K562 (cell line): ENCODE results near the gene TBL1X. TPM values are rescaled to one million over a fixed set of nuclear protein-coding genes. Genes with fewer than 3 reads are reported as not detected.

ENCODE experiments used
- ATAC-seq: fragments of 200-7000 bp; cut with Tn5 transposase; 3 replicates; pipeline ENCODE4 v1.9.1; 2020; ENCODE audit warnings: moderate library complexity
- BruUV-seq: library from RNA; stranded (reverse); fragments of 400-500 nt; replicated peaks from 2 replicates; lab custom pipeline; 2021; lab: Mats Ljungman, UMichigan
- CTCF ChIA-PET: fragments of 300-600 bp; formaldehyde crosslinking; extraction: SDS; loops from one replicate; lab custom pipeline; 2021; ENCODE audit warnings: low intra/inter-chr PET ratio; lab: Yijun Ruan, JAX
- POLR2A ChIA-PET: fragments of 300-600, 350-650 bp; sonication (Branson Sonifier 250); formaldehyde crosslinking; extraction: SDS; loops from one replicate; lab custom pipeline; 2021; ENCODE audit warnings: antibody characterized with exemption, inconsistent platforms; lab: Yijun Ruan, JAX
- DNase-seq, 4 experiments: peaks; one replicate each; pipeline versions ENCODE4 v3.0.0 to v3.0.0-alpha.2; 2011 to 2018; ENCODE audit warnings: low spot score in 3 of 4, mixed read lengths in 3 of 4; ENCODE audit errors: extremely low read depth in 1 of 4
- FAIRE-seq: peaks from 2 replicates; lab custom pipeline; 2011; peaks lifted over from hg19 to GRCh38; lab: Jason Lieb, UNC
- H2AFZ ChIP-seq: 2 replicates; pipeline ENCODE4 v1.6.0; 2011; ENCODE audit warnings: low read depth, low read length, control low read depth, inconsistent platforms
- H3K27ac ChIP-seq: fragments of 200-600 bp; 3 replicates; pipeline ENCODE4 v1.8.0; 2011; ENCODE audit warnings: low read depth, mild to moderate bottlenecking, control low read depth, inconsistent platforms, low read length, moderate library complexity, mixed read lengths; ENCODE audit errors: extremely low read depth
- H3K27me3 ChIP-seq, 2 experiments: fragments of 300-600 bp in 1 of 2; 2 replicates in 1 of 2; 3 replicates in 1 of 2; pipeline versions ENCODE4 v1.6.0 to v1.8.0; 2011; ENCODE audit warnings: inconsistent platforms in 2 of 2, low read length in 2 of 2, mild to moderate bottlenecking in 1 of 2, mixed read lengths in 1 of 2, moderate library complexity in 1 of 2; ENCODE audit not compliant: control insufficient read depth in 2 of 2, insufficient read depth in 2 of 2
- H3K36me3 ChIP-seq: fragments of 300-600 bp; 3 replicates; pipeline ENCODE4 v1.8.0; 2011; ENCODE audit warnings: mild to moderate bottlenecking, low read length, inconsistent platforms; ENCODE audit not compliant: control insufficient read depth, insufficient read depth
- H3K4me1 ChIP-seq, 2 experiments: fragments of 200-600 bp in 1 of 2; replicated peaks in 1 of 2; 2 replicates in 1 of 2; 3 replicates in 1 of 2; pipeline versions ENCODE4 v1.5.1 to v1.8.0; 2011; ENCODE audit warnings: inconsistent platforms in 2 of 2, low read length in 2 of 2, mild to moderate bottlenecking in 1 of 2, mixed read lengths in 1 of 2, moderate library complexity in 1 of 2; ENCODE audit not compliant: control insufficient read depth in 2 of 2, insufficient read depth in 2 of 2
- H3K4me2 ChIP-seq: 2 replicates; pipeline ENCODE4 v1.6.1; 2011; ENCODE audit warnings: low read length, control low read depth, inconsistent platforms, mixed read lengths; ENCODE audit not compliant: insufficient read depth
- H3K4me3 ChIP-seq: fragments of 200-600 bp; sonication (generic), shearing (Covaris generic); 2 replicates; pipeline ENCODE4 v1.5.1; 2016; ENCODE audit warnings: control low read depth, inconsistent platforms
- H3K79me2 ChIP-seq: fragments of 200-600 bp; 3 replicates; pipeline ENCODE4 v1.8.0; 2011; ENCODE audit warnings: low read length, inconsistent platforms; ENCODE audit not compliant: control insufficient read depth, insufficient read depth
- H3K9ac ChIP-seq, 2 experiments: 2 replicates each; pipeline versions ENCODE4 v1.6.0 to v1.6.1; 2011; ENCODE audit warnings: low read depth in 2 of 2, low read length in 2 of 2, control low read depth in 1 of 2, inconsistent platforms in 1 of 2, mild to moderate bottlenecking in 1 of 2, mixed read lengths in 1 of 2; ENCODE audit not compliant: insufficient read depth in 1 of 2
- H3K9me1 ChIP-seq: one replicate; pipeline ENCODE4 v1.6.0; 2011; ENCODE audit warnings: inconsistent platforms, mild to moderate bottlenecking, low read length, moderate library complexity; ENCODE audit not compliant: control insufficient read depth, insufficient read depth
- H3K9me3 ChIP-seq: replicated peaks from 2 replicates; pipeline ENCODE4 v1.5.1; 2011; ENCODE audit warnings: low read depth, low read length, inconsistent platforms; ENCODE audit not compliant: control insufficient read depth, insufficient read depth
- H4K20me1 ChIP-seq: replicated peaks from 2 replicates; pipeline ENCODE4 v1.6.1; 2011; ENCODE audit warnings: low read length, inconsistent platforms, mixed read lengths; ENCODE audit not compliant: control insufficient read depth, insufficient read depth
- BRF2 ChIP-seq: IDR thresholded peaks from 3 replicates; pipeline ENCODE4 v1.6.1; 2011; ENCODE audit warnings: borderline replicate concordance, mild to moderate bottlenecking; ENCODE audit not compliant: insufficient read length, insufficient read depth
- EZH2 ChIP-seq: IDR thresholded peaks from 2 replicates; pipeline ENCODE4 v1.6.1; 2012; ENCODE audit warnings: low read depth, mild to moderate bottlenecking, inconsistent platforms, low read length, borderline replicate concordance
- FOXP1 ChIP-seq: sonication (generic); formaldehyde crosslinking; IDR thresholded peaks from 2 replicates; pipeline ENCODE4 v1.8.0; 2022; ENCODE audit warnings: mild to moderate bottlenecking, missing genetic modification reagents
- KDM2B ChIP-seq: fragments of 250-450 bp; sonication (Bioruptor Pico); IDR thresholded peaks from 2 replicates; pipeline ENCODE4 v1.8.0; 2021; ENCODE audit warnings: mild to moderate bottlenecking, moderate library complexity
- LCOR ChIP-seq: sonication (generic); formaldehyde crosslinking; IDR thresholded peaks from 2 replicates; pipeline ENCODE4 v1.8.0; 2022; ENCODE audit warnings: mild to moderate bottlenecking, missing genetic modification reagents
- MBD1 ChIP-seq: fragments of 250-450 bp; sonication (Bioruptor Pico); IDR thresholded peaks from 2 replicates; pipeline ENCODE4 v1.8.0; 2022; ENCODE audit warnings: inconsistent platforms
- MBD2 ChIP-seq: sonication (generic); IDR thresholded peaks from 2 replicates; pipeline ENCODE4 v1.6.1; 2016; ENCODE audit warnings: low read depth, borderline replicate concordance
- MCM7 ChIP-seq, 2 experiments: fragments of 450-650 bp; IDR thresholded peaks; 2 replicates each; pipeline ENCODE4 v1.6.1; 2016 to 2018
- XRCC3 ChIP-seq: fragments of 450-650 bp; IDR thresholded peaks from 2 replicates; pipeline ENCODE4 v1.6.1; 2017; ENCODE audit warnings: mild to moderate bottlenecking, moderate library complexity
- ZNF436 ChIP-seq: fragments of 250-450, 450-650 bp; sonication (Bioruptor Pico); formaldehyde crosslinking; IDR thresholded peaks from 2 replicates; pipeline ENCODE4 v1.7.0; 2020; ENCODE audit warnings: mild to moderate bottlenecking
- ZNF57 ChIP-seq: fragments of 450-650 bp; formaldehyde crosslinking; IDR thresholded peaks from 2 replicates; pipeline ENCODE4 v1.4.0; 2020; ENCODE audit warnings: mild to moderate bottlenecking, moderate library complexity
- ZNF586 ChIP-seq: fragments of 450-650 bp; formaldehyde crosslinking; conservative IDR thresholded peaks from 2 replicates; pipeline ENCODE4 v1.4.0; 2020; ENCODE audit warnings: mild to moderate bottlenecking, moderate library complexity
- ZNF830 ChIP-seq: fragments of 250-450 bp; sonication (Bioruptor Pico); IDR thresholded peaks from 2 replicates; pipeline ENCODE4 v1.5.0; 2021; ENCODE audit warnings: mild to moderate bottlenecking
- WGBS: fragments of 100-300 bp; shearing (Covaris generic); methylation state at CpG from one replicate; pipeline ENCODE4 v1.1.6; 2016; ENCODE audit warnings: low coverage, mixed read lengths; ENCODE audit not compliant: insufficient coverage; ENCODE audit errors: missing lambda C conversion rate; 5-methylcytosine and 5-hydroxymethylcytosine counted together
- in situ Hi-C: fragments of 300-500 bp; cut with MboI; formaldehyde crosslinking; loops from 4 replicates; pipeline ENCODE4 v1.15.0; 2018; ENCODE audit warnings: inconsistent platforms, mixed read lengths
- intact Hi-C: fragments of 100-400 bp; cut with micrococcal nuclease; formaldehyde crosslinking; loops from 2 replicates; pipeline ENCODE4 v1.14.2; 2022
- polyA plus RNA-seq, 8 experiments: library from polyadenylated mRNA; depleted of rRNA in 4 of 8; stranded (reverse) in 5 of 8; unstranded in 3 of 8; fragments of >200 nt; fragmentation: Nextera tagmentation in 2 of 8; fragmentation: Illumina TruSeq in 1 of 8; extraction: Ambion mirVana in 2 of 8; extraction: Trizol in 1 of 8; gene quantifications; 2 replicates each; pipeline versions ENCODE4 v1.2.1 to v1.2.3, GENCODE V29; 2011 to 2014; ENCODE audit warnings: inconsistent platforms in 1 of 8, missing spikeins in 1 of 8
- total RNA-seq, 7 experiments: library from RNA; depleted of rRNA in 6 of 7; stranded (reverse); fragments of >200 nt in 6 of 7; fragmentation: Illumina TruSeq in 2 of 7; extraction: Trizol in 2 of 7; gene quantifications; 2 replicates each; pipeline versions ENCODE4 v1.2.1 to v1.2.3, GENCODE V29; 2011 to 2021; ENCODE audit warnings: low replicate concordance in 1 of 7
- TF ChIP-seq, protein P1 (sequence below): fragments of 250-450 bp; sonication (Bioruptor Pico); IDR thresholded peaks from 2 replicates; pipeline ENCODE4 v1.5.0; 2021
- TF ChIP-seq, protein P2 (sequence below): sonication (generic); formaldehyde crosslinking; IDR thresholded peaks from 2 replicates; pipeline ENCODE4 v1.8.0; 2022; ENCODE audit warnings: mild to moderate bottlenecking, missing genetic modification reagents
- TF ChIP-seq, protein P3 (sequence below): fragments of 250-450 bp; sonication (Bioruptor Pico); IDR thresholded peaks from 2 replicates; pipeline ENCODE4 v1.9.0; 2021; ENCODE audit warnings: mild to moderate bottlenecking

The TBL1X gene
- total and polyA plus RNA-seq, 9 of the 15 experiments (the other 6 are each of a cell fraction or from before 2014, with no cell fraction given) = 6.0 to 49.6 (median 19.7) TPM

- no peak for TF ChIP-seq MBD2
- TF ChIP-seq, all 486 proteins: peak for 0
These were observed 163.1 kb downstream of the TBL1X start (continued) for GRCh38 chrX:9627922-9628321.

DNA sequence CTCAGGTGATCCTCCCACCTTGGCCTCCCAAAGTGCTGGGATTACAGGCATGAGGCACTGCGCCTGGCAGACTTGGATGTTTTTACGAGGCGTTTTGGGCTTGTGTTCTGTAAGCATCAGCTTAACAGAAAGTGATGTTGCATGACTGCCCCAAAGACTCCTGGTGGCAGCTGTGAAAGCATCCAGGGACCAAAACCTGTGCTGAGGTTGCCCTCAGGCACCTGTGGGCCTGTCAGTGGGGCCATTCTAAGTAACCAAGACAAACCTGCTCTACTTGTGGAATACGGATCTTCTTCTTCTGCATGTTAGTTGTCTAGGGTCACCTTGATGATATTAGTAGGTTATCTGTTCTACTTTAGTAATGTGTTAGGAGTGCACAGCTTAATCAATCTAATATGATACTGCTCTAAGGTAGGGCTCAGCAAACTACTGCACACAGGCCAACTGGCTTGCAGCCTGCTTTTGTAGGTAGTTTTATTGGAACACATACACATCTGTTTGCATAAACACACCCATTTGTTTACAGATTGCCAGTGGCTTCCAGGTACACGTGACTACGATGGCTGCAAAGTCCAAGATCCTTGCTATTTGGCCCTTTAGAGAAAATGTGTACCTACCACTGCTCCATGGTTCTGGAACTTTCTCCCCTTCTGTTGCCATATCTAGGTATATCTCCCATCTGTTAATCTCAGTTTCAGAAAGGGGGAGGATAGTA is 164.1 kb downstream of the TBL1X start:
- FAIRE-seq (no peak), ATAC-seq (no peak), DNase-seq (no peak)
- H3K79me2 ChIP-seq = peaks cover 8% of the 10 kb centered on the region; the same call in 1 of the 3 replicates
- H3K4me3 ChIP-seq = no peak overlapping the region
- no peaks in the 10 kb centered on the region for H3K9me1 ChIP-seq
- H3K4me1 ChIP-seq = no peaks in the 10 kb centered on the region
- no peak overlapping the region for H3K4me2 ChIP-seq
- POLR2A ChIA-PET = interaction anchor here (0.6 kb wide), 1 partner anchor 660 kb away, joined by 4 read pairs; no protein-coding TSS in a partner anchor
- intact Hi-C loops (no loop called here), in situ Hi-C loops (no loop called here)
- no peak overlapping the region for H3K9ac ChIP-seq
- no TSS peak for BruUV-seq
- no peaks in the 10 kb centered on the region for H3K27me3 ChIP-seq
- H3K9me3 ChIP-seq = no peaks in the 10 kb centered on the region
- H3K27ac ChIP-seq = no peak overlapping the region
- H3K36me3 ChIP-seq = no peaks in the 10 kb centered on the region
- H4K20me1 ChIP-seq = no peaks in the 10 kb centered on the region
- WGBS = 81% methylated on average over 6 of the region's 6 CpGs
- no peak overlapping the region for H2AFZ ChIP-seq
- CTCF ChIA-PET = no interaction called here
- TF ChIP-seq MBD1 (CRISPR knock-in tag) = no peak
- TF ChIP-seq, protein P1, sequence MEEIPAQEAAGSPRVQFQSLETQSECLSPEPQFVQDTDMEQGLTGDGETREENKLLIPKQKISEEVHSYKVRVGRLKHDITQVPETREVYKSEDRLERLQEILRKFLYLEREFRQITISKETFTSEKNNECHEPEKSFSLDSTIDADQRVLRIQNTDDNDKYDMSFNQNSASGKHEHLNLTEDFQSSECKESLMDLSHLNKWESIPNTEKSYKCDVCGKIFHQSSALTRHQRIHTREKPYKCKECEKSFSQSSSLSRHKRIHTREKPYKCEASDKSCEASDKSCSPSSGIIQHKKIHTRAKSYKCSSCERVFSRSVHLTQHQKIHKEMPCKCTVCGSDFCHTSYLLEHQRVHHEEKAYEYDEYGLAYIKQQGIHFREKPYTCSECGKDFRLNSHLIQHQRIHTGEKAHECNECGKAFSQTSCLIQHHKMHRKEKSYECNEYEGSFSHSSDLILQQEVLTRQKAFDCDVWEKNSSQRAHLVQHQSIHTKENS = no peak
- TF ChIP-seq ZNF436 (CRISPR knock-in tag) = no peak
- no peak for TF ChIP-seq ZNF586 (CRISPR knock-in tag)
- TF ChIP-seq ZNF57 (CRISPR knock-in tag) = no peak
- no peak for TF ChIP-seq LCOR (CRISPR knock-in tag)
- TF ChIP-seq MCM7 (IDR thresholded peaks at IDR 0.05) = no peak
- no peak for TF ChIP-seq ZNF830 (CRISPR knock-in tag)
- TF ChIP-seq, protein P2, sequence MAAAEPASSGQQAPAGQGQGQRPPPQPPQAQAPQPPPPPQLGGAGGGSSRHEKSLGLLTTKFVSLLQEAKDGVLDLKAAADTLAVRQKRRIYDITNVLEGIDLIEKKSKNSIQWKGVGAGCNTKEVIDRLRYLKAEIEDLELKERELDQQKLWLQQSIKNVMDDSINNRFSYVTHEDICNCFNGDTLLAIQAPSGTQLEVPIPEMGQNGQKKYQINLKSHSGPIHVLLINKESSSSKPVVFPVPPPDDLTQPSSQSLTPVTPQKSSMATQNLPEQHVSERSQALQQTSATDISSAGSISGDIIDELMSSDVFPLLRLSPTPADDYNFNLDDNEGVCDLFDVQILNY (CRISPR knock-in tag) = no peak
- TF ChIP-seq XRCC3 = no peak
- TF ChIP-seq EZH2 = no peak
- no peak for TF ChIP-seq KDM2B (CRISPR knock-in tag)
- no peak for TF ChIP-seq BRF2
- TF ChIP-seq FOXP1 (CRISPR knock-in tag) = no peak
- TF ChIP-seq, protein P3, sequence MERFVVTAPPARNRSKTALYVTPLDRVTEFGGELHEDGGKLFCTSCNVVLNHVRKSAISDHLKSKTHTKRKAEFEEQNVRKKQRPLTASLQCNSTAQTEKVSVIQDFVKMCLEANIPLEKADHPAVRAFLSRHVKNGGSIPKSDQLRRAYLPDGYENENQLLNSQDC = no peak
